Ascending aorta (tissue), 2 donors: Measurements from ENCODE around the gene CD37. TPM values are rescaled to one million over a fixed set of nuclear protein-coding genes. Genes with fewer than 3 reads are reported as not detected.
"Not testable (repeated sequence)": the region's sequence is repeated elsewhere in the genome, so short reads cannot be mapped to it uniquely, and the experiment has no call there.

Experiments
- DNase-seq, 2 donors: peaks; one replicate each; pipeline ENCODE4 v3.0.0-alpha.2; 2019; ENCODE audit warnings: low spot score in 2 of 2
- H3K27ac ChIP-seq, 2 donors: fragments of 200-600 bp; sonication (generic); one replicate each; pipeline ENCODE4 v1.5.1; 2016 to 2017; ENCODE audit warnings: mild to moderate bottlenecking in 1 of 2
- H3K27me3 ChIP-seq: fragments of 200-600 bp; sonication (generic); one replicate; pipeline ENCODE4 v1.5.1; 2017
- H3K36me3 ChIP-seq, 2 donors: fragments of 200-600 bp; sonication (generic); one replicate each; pipeline ENCODE4 v1.5.1; 2016
- H3K4me1 ChIP-seq, 2 donors: fragments of 200-600 bp; sonication (generic); one replicate each; pipeline ENCODE4 v1.5.1; 2016 to 2017; ENCODE audit warnings: mild to moderate bottlenecking in 1 of 2
- H3K4me3 ChIP-seq, 2 donors: fragments of 200-600 bp; sonication (generic); one replicate each; pipeline ENCODE4 v1.5.1; 2016 to 2017; ENCODE audit warnings: mild to moderate bottlenecking in 1 of 2
- H3K9me3 ChIP-seq, 2 donors: fragments of 200-600 bp; sonication (generic); one replicate each; pipeline ENCODE4 v1.5.1; 2016
- intact Hi-C: fragments of 100-400 bp; cut with DNase I; formaldehyde crosslinking; loops from one replicate; pipeline ENCODE4 v1.15.1; 2023
- total RNA-seq: library from RNA; depleted of rRNA; stranded (reverse); fragments of >200 nt; gene quantifications from one replicate; pipeline ENCODE4 v1.1.0, GENCODE V29; 2016
- TF ChIP-seq, protein P1 (sequence below), 3 experiments: fragments of 200-600 bp in 2 of 3; fragments of 450-650 bp in 1 of 3; sonication (generic) in 2 of 3; IDR thresholded peaks; one replicate each; pipeline ENCODE4 v1.5.1; 2016 to 2019; ENCODE audit warnings: antibody characterized with exemption in 3 of 3, mild to moderate bottlenecking in 1 of 3, moderate library complexity in 1 of 3

The CD37 gene
- total RNA-seq, 1 donor from 2014 or later = 15.6 TPM

- Histone ChIP-seq H3K4me3 (peak within 1 kb of the TSS; percentile 45 to 76), H3K9me3 (peaks cover 0 to 4% of the 10 kb centered on the region in 2 donors), H3K4me1 (peaks cover 0 to 7% of the 10 kb centered on the region in 2 donors), H3K27ac (peak within 1 kb of the TSS; percentile 88 to 89), H3K27me3 (no peaks in the 10 kb centered on the region), H3K36me3 (peaks cover 0 to 7% of the 10 kb centered on the region in 2 donors)
- TF ChIP-seq, protein P1, sequence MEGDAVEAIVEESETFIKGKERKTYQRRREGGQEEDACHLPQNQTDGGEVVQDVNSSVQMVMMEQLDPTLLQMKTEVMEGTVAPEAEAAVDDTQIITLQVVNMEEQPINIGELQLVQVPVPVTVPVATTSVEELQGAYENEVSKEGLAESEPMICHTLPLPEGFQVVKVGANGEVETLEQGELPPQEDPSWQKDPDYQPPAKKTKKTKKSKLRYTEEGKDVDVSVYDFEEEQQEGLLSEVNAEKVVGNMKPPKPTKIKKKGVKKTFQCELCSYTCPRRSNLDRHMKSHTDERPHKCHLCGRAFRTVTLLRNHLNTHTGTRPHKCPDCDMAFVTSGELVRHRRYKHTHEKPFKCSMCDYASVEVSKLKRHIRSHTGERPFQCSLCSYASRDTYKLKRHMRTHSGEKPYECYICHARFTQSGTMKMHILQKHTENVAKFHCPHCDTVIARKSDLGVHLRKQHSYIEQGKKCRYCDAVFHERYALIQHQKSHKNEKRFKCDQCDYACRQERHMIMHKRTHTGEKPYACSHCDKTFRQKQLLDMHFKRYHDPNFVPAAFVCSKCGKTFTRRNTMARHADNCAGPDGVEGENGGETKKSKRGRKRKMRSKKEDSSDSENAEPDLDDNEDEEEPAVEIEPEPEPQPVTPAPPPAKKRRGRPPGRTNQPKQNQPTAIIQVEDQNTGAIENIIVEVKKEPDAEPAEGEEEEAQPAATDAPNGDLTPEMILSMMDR (IDR thresholded peaks at IDR 0.05) = no peak
- DNase-seq = peak; percentile 98 to 99
- intact Hi-C loops = loop anchor here (1.0 to 5.0 kb wide), 5 partner anchors 24 to 726 kb away; partner anchors contain the start of genes DBP, PRMT1 and PRR12
Measured at GRCh38 chr19:49363268-49364082, 28.3 kb downstream of the CD37 start, which contains the start of gene DKKL1. TSS of gene DKKL1 (plus strand) at chr19:49363877. CDS start at chr19:49363999, 122 bp downstream.

- peak overlapping the region; percentile 37 to 88 for H3K27ac ChIP-seq
- H3K4me1 ChIP-seq = peaks cover 0 to 7% of the 10 kb centered on the region in 2 donors
- intact Hi-C loops = loop anchor here (5.0 kb wide), 3 partner anchors 228 to 727 kb away; partner anchors contain the start of genes DBP, PRMT1 and PRR12
- TF ChIP-seq, protein P1 (IDR thresholded peaks at IDR 0.05) = no peak
- no peak for DNase-seq
- peaks cover 0 to under 1% of the 10 kb centered on the region in 2 donors for H3K36me3 ChIP-seq
- H3K27me3 ChIP-seq = no peaks in the 10 kb centered on the region
- peak overlapping the region; percentile 38 to 76 for H3K4me3 ChIP-seq
- H3K9me3 ChIP-seq = peaks cover 0 to 11% of the 10 kb centered on the region in 2 donors
Measured at GRCh38 chr19:49364083-49364737, 29.0 kb downstream of the CD37 start.

GRCh38 chr19:49366110-49366509 is 30.9 kb downstream of the CD37 start:
- Histone ChIP-seq H3K4me3 (no peak overlapping the region), H3K27ac (no peak overlapping the region), H3K36me3 (no peaks in the 10 kb centered on the region), H3K4me1 (peaks cover 0 to 7% of the 10 kb centered on the region in 2 donors), H3K27me3 (no peaks in the 10 kb centered on the region), H3K9me3 (peaks cover 6 to 22% of the 10 kb centered on the region in 2 donors)
- intact Hi-C loops = no loop called here
- no peak for DNase-seq
- TF ChIP-seq, protein P1 (IDR thresholded peaks at IDR 0.05) = no peak

- intact Hi-C loops = no loop called here
- Histone ChIP-seq H3K4me3 (no peak overlapping the region), H3K27ac (no peak overlapping the region), H3K4me1 (peaks cover 0 to under 1% of the 10 kb centered on the region in 2 donors), H3K36me3 (no peaks in the 10 kb centered on the region), H3K27me3 (no peaks in the 10 kb centered on the region), H3K9me3 (peaks cover 6 to 22% of the 10 kb centered on the region in 2 donors)
- TF ChIP-seq, protein P1 (IDR thresholded peaks at IDR 0.05) = no peak
- DNase-seq = no peak
Measured at GRCh38 chr19:49368711-49369358, 33.6 kb downstream of the CD37 start.

GRCh38 chr19:49371184-49371583 is 36.0 kb downstream of the CD37 start:
- TF ChIP-seq, protein P1 (IDR thresholded peaks at IDR 0.05) = no peak
- intact Hi-C loops = no loop called here
- DNase-seq = no peak

GRCh38 chr19:49373174-49373573 is 38.0 kb downstream of the CD37 start:
- H3K4me1 ChIP-seq, H3K27ac ChIP-seq, H3K36me3 ChIP-seq, DNase-seq, intact Hi-C loops, H3K4me3 ChIP-seq, H3K27me3 ChIP-seq: not testable (repeated sequence)
- H3K9me3 ChIP-seq = peaks cover 6 to 21% of the 10 kb centered on the region in 2 donors

More at GRCh38 chr19:49371184-49371583, 36.0 kb downstream of the CD37 start:
- Histone ChIP-seq H3K27me3 (no peaks in the 10 kb centered on the region), H3K4me3 (no peak overlapping the region), H3K27ac (no peak overlapping the region), H3K4me1 (no peaks in the 10 kb centered on the region), H3K36me3 (no peaks in the 10 kb centered on the region), H3K9me3 (peaks cover 6 to 22% of the 10 kb centered on the region in 2 donors)
